Breast epithelium (tissue), 3 donors: ENCODE measurements around the gene ANKK1.

Experiments used
- POLR2A ChIP-seq: fragments of 450-650 bp; IDR thresholded peaks from one replicate; pipeline ENCODE4 v1.6.1; 2016; ENCODE audit warnings: antibody characterized with exemption, mild to moderate bottlenecking, moderate library complexity
- POLR2AphosphoS5 ChIP-seq, 3 donors: sonication (generic); formaldehyde crosslinking; IDR thresholded peaks; one replicate each; pipeline ENCODE4 v1.6.1; 2017; ENCODE audit warnings: antibody characterized with exemption in 3 of 3
- TF ChIP-seq, protein P1 (sequence below), 3 donors: fragments of 450-650 bp; IDR thresholded peaks; one replicate each; pipeline ENCODE4 v1.5.1; 2016 to 2017; ENCODE audit warnings: antibody characterized with exemption in 3 of 3, mild to moderate bottlenecking in 3 of 3, moderate library complexity in 3 of 3

GRCh38 chr11:113436672-113437252, 49.2 kb downstream of the ANKK1 start:
- TF ChIP-seq, protein P1, sequence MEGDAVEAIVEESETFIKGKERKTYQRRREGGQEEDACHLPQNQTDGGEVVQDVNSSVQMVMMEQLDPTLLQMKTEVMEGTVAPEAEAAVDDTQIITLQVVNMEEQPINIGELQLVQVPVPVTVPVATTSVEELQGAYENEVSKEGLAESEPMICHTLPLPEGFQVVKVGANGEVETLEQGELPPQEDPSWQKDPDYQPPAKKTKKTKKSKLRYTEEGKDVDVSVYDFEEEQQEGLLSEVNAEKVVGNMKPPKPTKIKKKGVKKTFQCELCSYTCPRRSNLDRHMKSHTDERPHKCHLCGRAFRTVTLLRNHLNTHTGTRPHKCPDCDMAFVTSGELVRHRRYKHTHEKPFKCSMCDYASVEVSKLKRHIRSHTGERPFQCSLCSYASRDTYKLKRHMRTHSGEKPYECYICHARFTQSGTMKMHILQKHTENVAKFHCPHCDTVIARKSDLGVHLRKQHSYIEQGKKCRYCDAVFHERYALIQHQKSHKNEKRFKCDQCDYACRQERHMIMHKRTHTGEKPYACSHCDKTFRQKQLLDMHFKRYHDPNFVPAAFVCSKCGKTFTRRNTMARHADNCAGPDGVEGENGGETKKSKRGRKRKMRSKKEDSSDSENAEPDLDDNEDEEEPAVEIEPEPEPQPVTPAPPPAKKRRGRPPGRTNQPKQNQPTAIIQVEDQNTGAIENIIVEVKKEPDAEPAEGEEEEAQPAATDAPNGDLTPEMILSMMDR (IDR thresholded peaks at IDR 0.05), result no peak
- TF ChIP-seq POLR2A (no peak), POLR2AphosphoS5 (IDR thresholded peaks at IDR 0.05) (no peak)
